ENCODE measurements around the gene STAG1. TPM values are rescaled to one million over a fixed set of nuclear protein-coding genes. Genes with fewer than 3 reads are reported as not detected.

The STAG1 gene
- total and polyA plus RNA-seq, 7 experiments from 2014 or later = 18.5 to 50.7 (median 42.0) TPM

GRCh38 chr3:136293279-136293678 lies 458.9 kb downstream of the STAG1 start:
- POLR2A ChIA-PET = no interaction called here
- Histone ChIP-seq H3K4me1 (ENCODE audit: control insufficient read depth in 2 of 2, insufficient read depth in 2 of 2, low read length in 2 of 2) (no peaks in the 10 kb centered on the region), H3K9me3 (ENCODE audit: control insufficient read depth in 2 of 3, low read length in 3 of 3) (no peaks in the 10 kb centered on the region), H3K27ac (ENCODE audit: low read depth, low read length) (no peak overlapping the region), H3K4me3 (ENCODE audit: low read length) (no peak overlapping the region), H3K36me3 (ENCODE audit: control insufficient read depth in 2 of 3, insufficient read depth in 3 of 3, low read length in 3 of 3) (peaks cover 0 to 43% (median 0%) of the 10 kb centered on the region in 3 experiments), H3K27me3 (ENCODE audit: control insufficient read depth in 2 of 2, insufficient read depth in 2 of 2, low read length in 2 of 2) (no peaks in the 10 kb centered on the region)
- ATAC-seq (no peak), DNase-seq (no peak)
- Mint-ChIP-seq H3K4me1 (peaks cover 0 to 7% (median 5%) of the 10 kb centered on the region in 7 donors), H3K36me3 (peaks cover 11 to 72% (median 47%) of the 10 kb centered on the region in 5 donors), H3K4me3 (no peak overlapping the region), H3K9me3 (no peaks in the 10 kb centered on the region), H3K27me3 (no peaks in the 10 kb centered on the region), H3K27ac (no peak overlapping the region)
- CTCF ChIA-PET = no interaction called here
- intact Hi-C loops (cut with micrococcal nuclease) = no loop called here

- intact Hi-C loops (cut with micrococcal nuclease) = no loop called here
- Mint-ChIP-seq H3K9me3 (no peaks in the 10 kb centered on the region), H3K27ac (peak overlapping the region in 1 of 9 donors; percentile 5), H3K4me3 (no peak overlapping the region), H3K27me3 (no peaks in the 10 kb centered on the region), H3K4me1 (peaks cover 0 to 7% (median 5%) of the 10 kb centered on the region in 7 donors), H3K36me3 (peaks cover 11 to 72% (median 43%) of the 10 kb centered on the region in 5 donors)
- Histone ChIP-seq H3K4me3 (ENCODE audit: low read length) (no peak overlapping the region), H3K27me3 (ENCODE audit: control insufficient read depth in 2 of 2, insufficient read depth in 2 of 2, low read length in 2 of 2) (no peaks in the 10 kb centered on the region), H3K36me3 (ENCODE audit: control insufficient read depth in 2 of 3, insufficient read depth in 3 of 3, low read length in 3 of 3) (peaks cover 0 to 35% (median 0%) of the 10 kb centered on the region in 3 experiments), H3K4me1 (ENCODE audit: control insufficient read depth in 2 of 2, insufficient read depth in 2 of 2, low read length in 2 of 2) (no peaks in the 10 kb centered on the region), H3K27ac (ENCODE audit: low read depth, low read length) (no peak overlapping the region), H3K9me3 (ENCODE audit: control insufficient read depth in 2 of 3, low read length in 3 of 3) (no peaks in the 10 kb centered on the region)
- POLR2A ChIA-PET = no interaction called here
- ATAC-seq = no peak
- CTCF ChIA-PET = no interaction called here
- no peak for DNase-seq
These were observed 459.7 kb downstream of the STAG1 start for GRCh38 chr3:136292500-136292899.

GRCh38 chr3:136291302-136291701 lies 460.9 kb downstream of the STAG1 start:
- Mint-ChIP-seq H3K27ac (no peak overlapping the region), H3K36me3 (peaks cover 14 to 74% (median 43%) of the 10 kb centered on the region in 5 donors), H3K4me1 (peaks cover 0 to 7% (median 5%) of the 10 kb centered on the region in 7 donors), H3K4me3 (no peak overlapping the region), H3K9me3 (no peaks in the 10 kb centered on the region), H3K27me3 (no peaks in the 10 kb centered on the region)
- intact Hi-C loops (cut with micrococcal nuclease) = no loop called here
- no peak for ATAC-seq
- Histone ChIP-seq H3K27ac (ENCODE audit: low read depth, low read length) (no peak overlapping the region), H3K4me1 (ENCODE audit: control insufficient read depth in 2 of 2, insufficient read depth in 2 of 2, low read length in 2 of 2) (no peaks in the 10 kb centered on the region), H3K36me3 (ENCODE audit: control insufficient read depth in 2 of 3, insufficient read depth in 3 of 3, low read length in 3 of 3) (peaks cover 0 to 30% (median 0%) of the 10 kb centered on the region in 3 experiments), H3K27me3 (ENCODE audit: control insufficient read depth in 2 of 2, insufficient read depth in 2 of 2, low read length in 2 of 2) (no peaks in the 10 kb centered on the region), H3K9me3 (ENCODE audit: control insufficient read depth in 2 of 3, low read length in 3 of 3) (no peaks in the 10 kb centered on the region), H3K4me3 (ENCODE audit: low read length) (no peak overlapping the region)
- ChIA-PET POLR2A (no interaction called here), CTCF (no interaction called here)
- DNase-seq = no peak

Other genes starting within 250 kb of the STAG1 start
- gene SLC35G2, start 66.7 kb upstream of the STAG1 start, total RNA-seq = under 1 TPM in 1 of 5 experiments, not detected in 4; 0.60 TPM
- under 1 TPM in 1 of 2 donors, not detected in 1; 0.10 TPM for gene SLC35G2, start 66.7 kb upstream of the STAG1 start, polyA plus RNA-seq
- 10 to 100 TPM; 41.1 to 59.6 (median 47.3) TPM for gene NCK1, start 109.8 kb upstream of the STAG1 start, total RNA-seq
- 10 to 100 TPM; 39.1 to 51.4 TPM for gene NCK1, start 109.8 kb upstream of the STAG1 start, polyA plus RNA-seq
- gene IL20RB, start 205.6 kb upstream of the STAG1 start, total RNA-seq = 1 to 10 TPM; 1.7 to 3.5 (median 2.4) TPM
- under 1 TPM in 1 of 2 donors, not detected in 1; 0.33 TPM for gene IL20RB, start 205.6 kb upstream of the STAG1 start, polyA plus RNA-seq